ENCODE results near the gene CFAP61. TPM values are rescaled to one million over a fixed set of nuclear protein-coding genes. Genes with fewer than 3 reads are reported as not detected.

CFAP61 gene
- total and polyA plus RNA-seq, 2 experiments from 2014 or later: 0.21 TPM; not detected in 1

GRCh38 chr20:20342066-20342465, 289.7 kb downstream of the CFAP61 start (continued):
- TF ChIP-seq ZNF462 (CRISPR knock-in tag; IDR thresholded peaks at IDR 0.05): no peak
- TF ChIP-seq EZH2phosphoT487 (IDR thresholded peaks at IDR 0.05; ENCODE audit: unreplicated experiment): no peak
- TF ChIP-seq NANOG (IDR thresholded peaks at IDR 0.05; ENCODE audit: borderline replicate concordance): no peak
- no peak for TF ChIP-seq JUNB (IDR thresholded peaks at IDR 0.05; ENCODE audit: unreplicated experiment)

- Histone ChIP-seq H3K27ac (ENCODE audit: low read depth) (no peak overlapping the region), H3F3A (replicated peaks; ENCODE audit: low read depth) (no peaks in the 10 kb centered on the region), H2AFZ (no peak overlapping the region), H3K79me2 (replicated peaks; ENCODE audit: insufficient read depth) (no peaks in the 10 kb centered on the region), H3K4me2 (no peak overlapping the region), H3K4me1 (ENCODE audit: insufficient read depth) (no peaks in the 10 kb centered on the region), H3K9me2 (ENCODE audit: insufficient read depth) (no peaks in the 10 kb centered on the region), H3K27me3 (ENCODE audit: insufficient read depth) (no peaks in the 10 kb centered on the region), H3K4me3 (no peak overlapping the region), H4K20me1 (replicated peaks; ENCODE audit: insufficient read depth) (no peaks in the 10 kb centered on the region), H3K36me3 (ENCODE audit: insufficient read depth) (no peaks in the 10 kb centered on the region)
- no peaks in the 10 kb centered on the region for H3K4me1 Mint-ChIP-seq
- H3K36me3 Mint-ChIP-seq (ENCODE audit: low read depth): no peaks in the 10 kb centered on the region
- no peaks in the 10 kb centered on the region for H3K9me3 Mint-ChIP-seq
- H3K4me3 Mint-ChIP-seq: no peak overlapping the region
- no peak overlapping the region for H3K27ac Mint-ChIP-seq
- H3K27me3 Mint-ChIP-seq (ENCODE audit: insufficient read depth, low read depth, poor library complexity): peaks cover 2% of the 10 kb centered on the region
- ATAC-seq (no peak), DNase-seq (ENCODE audit: low spot score) (no peak)
- no peak for TF ChIP-seq ZNF462 (CRISPR knock-in tag; IDR thresholded peaks at IDR 0.05)
- TF ChIP-seq JUNB (IDR thresholded peaks at IDR 0.05; ENCODE audit: unreplicated experiment): no peak
- no peak for TF ChIP-seq CTCF (conservative IDR thresholded peaks at IDR 0.05; ENCODE audit: low read depth in 2 of 2)
- no peak for TF ChIP-seq ZNF331 (CRISPR knock-in tag; IDR thresholded peaks at IDR 0.05; ENCODE audit: low read depth)
- TF ChIP-seq EZH2phosphoT487 (IDR thresholded peaks at IDR 0.05; ENCODE audit: unreplicated experiment): no peak
- TF ChIP-seq STAT1 (IDR thresholded peaks at IDR 0.05; ENCODE audit: unreplicated experiment): no peak
- TF ChIP-seq POLR2AphosphoS5 (IDR thresholded peaks at IDR 0.05; ENCODE audit: low read depth): no peak
Measured at GRCh38 chr20:20343932-20344331, 291.6 kb downstream of the CFAP61 start.

Measured in GM23338 (cell line).